MG63 (cell line): Measurements from ENCODE around the gene DSC2. TPM values are rescaled to one million over a fixed set of nuclear protein-coding genes. Genes with fewer than 3 reads are reported as not detected.
"Not testable (repeated sequence)": the region's sequence is repeated elsewhere in the genome, so short reads cannot be mapped to it uniquely, and the experiment has no call there.

ENCODE experiments used
- DNase-seq: peaks from one replicate; pipeline ENCODE4 v3.0.0-alpha.2; 2020
- H3K27me3 ChIP-seq: fragments of 250-450 bp; sonication (Bioruptor Pico); 2 replicates; pipeline ENCODE4 v1.5.1; 2020; ENCODE audit warnings: mild to moderate bottlenecking, moderate library complexity
- H3K36me3 ChIP-seq: fragments of 250-450 bp; sonication (Bioruptor Pico); 2 replicates; pipeline ENCODE4 v1.5.1; 2020; ENCODE audit warnings: mild to moderate bottlenecking, moderate library complexity
- H3K4me3 ChIP-seq: fragments of 250-450 bp; sonication (Bioruptor Pico); 2 replicates; pipeline ENCODE4 v1.5.1; 2020; ENCODE audit warnings: mild to moderate bottlenecking, moderate library complexity
- H3K9me3 ChIP-seq: fragments of 250-450 bp; sonication (Bioruptor Pico); 2 replicates; pipeline ENCODE4 v1.5.1; 2020; ENCODE audit warnings: mild to moderate bottlenecking, moderate library complexity
- total RNA-seq: library from RNA; depleted of rRNA; stranded (reverse); fragments of >200 nt; shearing (Covaris generic); gene quantifications from 2 replicates; pipeline ENCODE4 v1.2.3, GENCODE V29; 2014; ENCODE audit warnings: low replicate concordance; rRNA removed

The DSC2 gene
- total RNA-seq, 1 experiment from 2014 or later, result not detected

DNA sequence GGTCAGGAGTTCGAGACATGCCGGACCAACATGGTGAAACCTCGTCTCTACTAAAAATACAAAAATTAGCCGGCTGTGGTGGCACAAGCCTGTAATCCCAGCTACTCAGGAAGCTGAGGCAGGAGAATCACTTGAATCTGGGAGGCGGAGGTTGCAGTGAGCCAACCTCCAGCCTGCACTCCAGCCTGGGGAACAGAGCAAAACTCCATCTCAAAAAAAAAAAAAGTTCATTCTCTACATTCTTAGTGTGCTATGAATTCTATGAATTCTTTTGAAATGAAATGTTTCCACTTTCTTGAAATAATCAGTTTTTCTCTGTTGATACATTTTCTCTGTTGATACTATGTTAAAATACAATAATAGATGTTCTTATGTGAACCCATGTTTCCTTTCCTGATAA, 64.5 kb downstream of the DSC2 start:
- peaks cover 34% of the 10 kb centered on the region for H3K27me3 ChIP-seq
- not testable (repeated sequence) for H3K36me3 ChIP-seq, H3K9me3 ChIP-seq, H3K4me3 ChIP-seq, DNase-seq

DNA sequence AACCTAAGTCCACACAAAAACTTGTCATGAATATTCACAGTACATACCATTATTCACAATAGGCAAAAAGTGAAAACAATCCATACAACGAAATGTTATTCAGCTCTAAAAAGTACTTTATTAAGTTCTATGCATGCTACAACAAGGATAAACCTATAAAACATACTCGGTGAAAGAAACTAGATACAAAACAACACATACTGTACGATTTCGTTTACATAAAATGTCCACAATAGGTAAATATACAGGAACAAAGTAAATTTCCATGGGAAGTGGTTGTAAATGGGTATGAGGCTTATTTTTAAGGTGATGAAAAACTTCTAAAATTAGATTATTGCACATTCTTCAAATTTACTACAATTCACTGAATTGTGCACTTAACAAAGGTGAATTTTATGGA, 67.7 kb downstream of the DSC2 start:
- peaks cover 7% of the 10 kb centered on the region for H3K27me3 ChIP-seq
- no peaks in the 10 kb centered on the region for H3K9me3 ChIP-seq

DNA sequence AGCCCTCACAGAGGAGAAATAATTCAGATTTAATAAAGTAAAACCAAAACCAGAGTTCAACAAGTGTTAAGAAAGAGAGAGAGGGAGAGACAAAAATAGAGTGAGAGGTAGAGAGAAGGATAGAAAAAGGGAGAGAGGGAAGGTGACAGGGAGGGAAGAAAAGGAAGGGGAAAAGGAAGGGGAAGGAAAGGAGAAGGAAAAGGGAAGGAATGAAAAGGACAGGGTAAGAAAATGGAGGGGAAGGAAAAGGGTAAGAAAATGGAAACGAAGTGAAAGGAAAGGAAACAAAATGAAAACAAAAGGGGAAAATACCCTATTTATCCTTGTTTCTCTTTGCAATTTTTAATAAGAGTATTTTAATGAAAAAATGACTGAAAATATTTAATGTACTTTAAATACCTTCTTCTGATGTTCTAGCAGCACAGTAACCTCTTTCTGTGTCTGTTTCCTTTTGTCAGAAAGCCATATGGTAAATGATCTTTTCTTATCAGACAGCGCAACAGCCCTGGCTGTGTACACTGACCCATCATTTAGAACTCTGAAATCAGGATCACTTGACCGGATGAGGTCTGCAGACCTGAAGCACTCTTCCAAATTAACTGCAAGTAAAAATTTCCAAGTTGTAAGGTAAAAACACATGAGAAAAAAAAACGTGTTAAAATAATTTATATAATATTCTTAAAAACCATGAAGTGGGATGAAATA, 71.5 kb downstream of the DSC2 start:
- H3K9me3 ChIP-seq, result no peaks in the 10 kb centered on the region
- H3K27me3 ChIP-seq, result no peaks in the 10 kb centered on the region; the same call in 1 of the 2 replicates
- no peak for DNase-seq
- H3K4me3 ChIP-seq, result no peak overlapping the region
- H3K36me3 ChIP-seq, result no peaks in the 10 kb centered on the region

More for the DNA sequence above, 67.7 kb downstream of the DSC2 start:
- Histone ChIP-seq H3K4me3 (no peak overlapping the region), H3K36me3 (no peaks in the 10 kb centered on the region)
- no peak for DNase-seq

DNA sequence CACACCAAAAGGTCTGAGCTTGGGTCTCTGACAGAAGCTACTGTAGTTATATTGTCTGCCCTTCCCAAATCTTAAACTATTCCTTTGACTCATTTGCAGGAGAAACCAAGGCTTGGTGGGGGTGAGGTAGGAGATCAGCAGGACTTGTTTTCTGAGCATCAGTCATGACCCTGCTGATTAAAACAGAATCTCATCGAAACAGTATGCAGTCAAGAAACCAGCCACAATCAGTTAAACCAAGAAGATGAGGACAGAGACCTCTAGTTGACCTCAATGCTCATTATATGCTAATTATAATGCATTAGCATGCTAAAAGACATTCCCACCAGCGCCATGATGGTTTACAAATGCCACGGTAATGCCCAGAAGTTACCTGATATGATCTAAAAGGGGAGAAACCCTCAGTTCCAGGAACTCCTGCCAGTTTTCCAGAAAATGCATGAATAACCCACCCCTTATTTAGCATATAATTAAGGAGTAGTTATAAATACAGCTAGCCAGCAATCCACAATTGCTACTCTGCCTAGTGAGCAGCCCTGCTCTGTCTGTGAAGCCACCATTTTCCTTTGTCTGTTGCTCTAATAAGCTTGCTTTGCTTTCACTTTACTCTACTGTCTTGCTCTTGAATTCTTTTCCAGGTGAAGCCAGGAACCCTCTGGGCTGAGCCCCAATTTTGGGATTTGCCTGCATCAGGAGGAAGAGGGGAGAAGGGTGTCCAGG, 86.3 kb downstream of the DSC2 start:
- Histone ChIP-seq H3K36me3 (no peaks in the 10 kb centered on the region), H3K4me3 (no peak overlapping the region), H3K9me3 (no peaks in the 10 kb centered on the region), H3K27me3 (no peaks in the 10 kb centered on the region)
- DNase-seq, result no peak

DNA sequence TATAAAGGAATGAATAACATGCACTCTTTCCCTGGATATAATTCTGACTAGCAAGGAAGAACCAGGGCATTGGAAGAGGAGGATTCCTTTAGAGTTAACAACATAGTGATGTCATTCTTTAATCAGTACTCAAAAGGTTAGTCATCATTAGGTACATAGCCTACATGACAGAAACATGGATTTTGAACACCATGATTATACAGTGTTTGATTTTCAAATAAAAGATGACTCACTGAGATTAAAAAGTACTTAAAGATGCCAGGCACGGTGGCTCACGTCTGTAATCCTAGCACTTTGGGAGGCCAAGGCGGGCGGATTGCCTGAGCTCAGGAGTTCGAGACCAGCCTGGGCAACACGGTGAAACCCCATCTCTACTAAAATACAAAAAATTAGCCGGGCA, 90.8 kb downstream of the DSC2 start:
- not testable (repeated sequence) for H3K27me3 ChIP-seq, H3K4me3 ChIP-seq, DNase-seq, H3K36me3 ChIP-seq, H3K9me3 ChIP-seq

DNA sequence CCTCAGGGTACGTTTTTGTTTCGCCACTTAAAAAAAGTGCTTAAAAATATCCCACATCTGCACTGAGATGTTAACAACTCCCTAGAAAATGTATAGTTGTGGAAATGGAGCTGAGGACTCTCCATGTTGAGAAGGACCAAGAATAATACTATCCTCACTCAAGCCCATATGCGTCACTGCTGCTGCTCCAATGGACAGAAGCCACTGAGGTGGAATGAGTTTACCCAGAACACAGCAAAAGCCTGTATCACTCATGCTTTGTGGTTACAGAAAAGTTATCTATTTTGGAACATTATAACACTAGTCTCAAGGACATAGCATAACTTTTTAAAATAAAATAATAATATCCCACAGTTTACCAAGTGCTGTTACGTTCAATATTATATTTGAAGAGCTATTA, 91.6 kb downstream of the DSC2 start:
- H3K4me3 ChIP-seq, result no peak overlapping the region
- H3K27me3 ChIP-seq, result no peaks in the 10 kb centered on the region
- DNase-seq, result no peak
- no peaks in the 10 kb centered on the region for H3K9me3 ChIP-seq
- no peaks in the 10 kb centered on the region for H3K36me3 ChIP-seq

Other genes starting within 250 kb of the DSC2 start
- not detected in 2 replicates for gene DSC3, start 59.7 kb downstream of the DSC2 start, total RNA-seq
- gene DSC1, start 60.4 kb upstream of the DSC2 start, total RNA-seq, result not detected in 2 replicates
- not detected in 2 replicates for gene DSG1, start 215.7 kb upstream of the DSC2 start, total RNA-seq